WERI-Rb-1 (cell line): ENCODE data around the gene RSPO3.

ENCODE experiments used
- DNase-seq: peaks from one replicate; pipeline ENCODE4 v3.0.0-alpha.2; 2020
- H3K27ac ChIP-seq: fragments of 250-450 bp; sonication (Bioruptor Pico); 2 replicates; pipeline ENCODE4 v1.5.1; 2020; ENCODE audit warnings: mild to moderate bottlenecking, moderate library complexity
- H3K27me3 ChIP-seq: fragments of 250-450 bp; sonication (Bioruptor Pico); 2 replicates; pipeline ENCODE4 v1.5.1; 2021; ENCODE audit warnings: mild to moderate bottlenecking, low read depth, moderate library complexity; ENCODE audit not compliant: insufficient read depth, severe bottlenecking
- H3K36me3 ChIP-seq: fragments of 250-450 bp; sonication (Bioruptor Pico); 2 replicates; pipeline ENCODE4 v1.5.1; 2020; ENCODE audit warnings: mild to moderate bottlenecking, moderate library complexity
- H3K4me3 ChIP-seq: 2 replicates; pipeline ENCODE4 v1.5.1; 2011; ENCODE audit warnings: low read depth, mild to moderate bottlenecking, control low read depth, low read length
- H3K9me3 ChIP-seq: fragments of 250-450 bp; sonication (Bioruptor Pico); 2 replicates; pipeline ENCODE4 v1.5.1; 2021; ENCODE audit warnings: mild to moderate bottlenecking, moderate library complexity; ENCODE audit not compliant: severe bottlenecking
- TF ChIP-seq, protein P1 (sequence below): IDR thresholded peaks from 2 replicates; pipeline ENCODE4 v1.5.1; 2011; ENCODE audit warnings: low read depth, mild to moderate bottlenecking, control low read depth, inconsistent platforms, low read length

The RSPO3 gene

DNA sequence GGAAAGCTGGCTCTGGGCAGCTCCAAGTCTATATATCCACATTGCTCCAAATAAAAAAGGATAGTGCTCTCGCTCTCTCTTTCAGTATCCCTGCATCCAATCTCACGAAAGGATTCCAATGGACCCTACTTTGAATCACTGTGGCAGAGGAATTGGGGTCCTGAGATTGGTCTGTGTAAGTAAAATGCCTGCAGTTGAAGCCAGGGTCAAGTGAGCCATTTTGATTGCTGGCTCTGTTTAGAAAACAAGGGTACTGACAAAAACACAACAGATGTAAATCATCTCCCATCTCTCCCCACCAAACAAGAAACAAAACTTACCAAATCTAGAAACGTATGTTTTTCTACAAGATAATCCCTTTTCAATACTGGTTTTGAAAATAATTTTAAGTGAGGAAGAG, 45.6 kb downstream of the RSPO3 start:
- Histone ChIP-seq H3K9me3 (no peaks in the 10 kb centered on the region), H3K36me3 (no peaks in the 10 kb centered on the region), H3K4me3 (no peak overlapping the region), H3K27me3 (no peaks in the 10 kb centered on the region), H3K27ac (no peak overlapping the region)
- TF ChIP-seq, protein P1, sequence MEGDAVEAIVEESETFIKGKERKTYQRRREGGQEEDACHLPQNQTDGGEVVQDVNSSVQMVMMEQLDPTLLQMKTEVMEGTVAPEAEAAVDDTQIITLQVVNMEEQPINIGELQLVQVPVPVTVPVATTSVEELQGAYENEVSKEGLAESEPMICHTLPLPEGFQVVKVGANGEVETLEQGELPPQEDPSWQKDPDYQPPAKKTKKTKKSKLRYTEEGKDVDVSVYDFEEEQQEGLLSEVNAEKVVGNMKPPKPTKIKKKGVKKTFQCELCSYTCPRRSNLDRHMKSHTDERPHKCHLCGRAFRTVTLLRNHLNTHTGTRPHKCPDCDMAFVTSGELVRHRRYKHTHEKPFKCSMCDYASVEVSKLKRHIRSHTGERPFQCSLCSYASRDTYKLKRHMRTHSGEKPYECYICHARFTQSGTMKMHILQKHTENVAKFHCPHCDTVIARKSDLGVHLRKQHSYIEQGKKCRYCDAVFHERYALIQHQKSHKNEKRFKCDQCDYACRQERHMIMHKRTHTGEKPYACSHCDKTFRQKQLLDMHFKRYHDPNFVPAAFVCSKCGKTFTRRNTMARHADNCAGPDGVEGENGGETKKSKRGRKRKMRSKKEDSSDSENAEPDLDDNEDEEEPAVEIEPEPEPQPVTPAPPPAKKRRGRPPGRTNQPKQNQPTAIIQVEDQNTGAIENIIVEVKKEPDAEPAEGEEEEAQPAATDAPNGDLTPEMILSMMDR, result no peak
- no peak for DNase-seq

DNA sequence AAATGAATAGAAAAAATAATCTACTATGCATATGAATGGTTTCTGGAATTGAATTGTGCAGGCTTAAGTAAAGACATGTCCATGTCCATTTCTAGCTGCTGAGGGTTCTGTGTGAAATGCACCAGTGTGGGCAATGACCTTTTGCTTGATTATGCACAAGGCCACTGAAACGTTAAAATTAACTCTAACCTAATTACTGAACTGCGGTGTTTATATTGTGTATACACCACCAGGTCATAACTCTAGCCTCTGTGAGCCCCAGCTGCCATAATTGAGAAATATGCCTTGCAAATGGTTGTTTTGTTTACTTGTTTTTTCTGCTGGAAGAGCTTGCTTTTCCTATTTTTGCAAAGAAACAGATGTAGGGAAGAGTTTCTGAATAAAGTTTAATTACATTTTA, 46.1 kb downstream of the RSPO3 start:
- no peaks in the 10 kb centered on the region for H3K9me3 ChIP-seq
- H3K36me3 ChIP-seq, result no peaks in the 10 kb centered on the region
- no peak overlapping the region for H3K27ac ChIP-seq
- no peak overlapping the region for H3K4me3 ChIP-seq
- DNase-seq, result no peak
- no peaks in the 10 kb centered on the region for H3K27me3 ChIP-seq
- TF ChIP-seq, protein P1, result no peak

DNA sequence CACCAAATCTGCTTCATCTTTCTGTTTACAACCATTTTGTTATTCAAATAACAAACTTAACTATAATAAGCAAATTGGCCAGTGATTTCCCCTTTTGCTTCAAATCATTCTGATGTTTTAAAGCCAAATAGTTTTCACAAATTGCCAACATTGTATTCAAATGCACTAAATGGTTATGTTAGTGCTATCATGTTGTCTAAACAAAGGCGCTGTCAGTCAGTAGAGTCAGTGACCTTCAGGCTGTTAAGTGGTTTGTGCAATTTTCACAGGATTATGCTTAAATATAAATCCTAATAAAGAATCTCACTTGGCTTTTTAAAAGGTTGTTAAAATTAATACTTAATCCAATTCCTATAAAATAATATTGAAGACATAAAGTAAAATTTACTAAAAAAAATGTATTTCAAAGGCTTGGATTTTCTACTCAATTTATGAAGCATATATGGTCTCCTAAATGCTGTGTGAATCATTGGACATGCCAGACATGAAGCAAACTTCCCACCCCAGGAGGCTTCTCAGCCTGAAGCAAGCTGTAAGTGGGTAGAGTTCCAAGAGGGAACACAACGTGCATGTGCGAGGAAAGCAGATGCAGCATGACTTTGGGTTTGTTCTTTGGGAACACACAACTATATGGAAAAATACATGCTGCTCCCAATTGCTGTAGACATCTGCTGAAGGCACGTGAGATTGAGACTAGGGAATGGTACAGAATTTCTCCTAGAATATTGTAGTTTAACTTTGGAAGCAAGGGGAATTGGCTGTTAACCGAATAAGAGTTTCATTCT, 54.9 kb downstream of the RSPO3 start:
- Histone ChIP-seq H3K4me3 (no peak overlapping the region), H3K9me3 (no peaks in the 10 kb centered on the region), H3K27me3 (no peaks in the 10 kb centered on the region), H3K36me3 (no peaks in the 10 kb centered on the region), H3K27ac (no peak overlapping the region)
- TF ChIP-seq, protein P1, result no peak
- DNase-seq, result no peak

- H3K27ac ChIP-seq, result no peak overlapping the region
- TF ChIP-seq, protein P1, result no peak
- no peaks in the 10 kb centered on the region for H3K9me3 ChIP-seq
- no peaks in the 10 kb centered on the region for H3K36me3 ChIP-seq
- H3K4me3 ChIP-seq, result no peak overlapping the region
- H3K27me3 ChIP-seq, result no peaks in the 10 kb centered on the region
- DNase-seq, result no peak
Measured at GRCh38 chr6:127176146-127176545, 57.7 kb downstream of the RSPO3 start.

DNA sequence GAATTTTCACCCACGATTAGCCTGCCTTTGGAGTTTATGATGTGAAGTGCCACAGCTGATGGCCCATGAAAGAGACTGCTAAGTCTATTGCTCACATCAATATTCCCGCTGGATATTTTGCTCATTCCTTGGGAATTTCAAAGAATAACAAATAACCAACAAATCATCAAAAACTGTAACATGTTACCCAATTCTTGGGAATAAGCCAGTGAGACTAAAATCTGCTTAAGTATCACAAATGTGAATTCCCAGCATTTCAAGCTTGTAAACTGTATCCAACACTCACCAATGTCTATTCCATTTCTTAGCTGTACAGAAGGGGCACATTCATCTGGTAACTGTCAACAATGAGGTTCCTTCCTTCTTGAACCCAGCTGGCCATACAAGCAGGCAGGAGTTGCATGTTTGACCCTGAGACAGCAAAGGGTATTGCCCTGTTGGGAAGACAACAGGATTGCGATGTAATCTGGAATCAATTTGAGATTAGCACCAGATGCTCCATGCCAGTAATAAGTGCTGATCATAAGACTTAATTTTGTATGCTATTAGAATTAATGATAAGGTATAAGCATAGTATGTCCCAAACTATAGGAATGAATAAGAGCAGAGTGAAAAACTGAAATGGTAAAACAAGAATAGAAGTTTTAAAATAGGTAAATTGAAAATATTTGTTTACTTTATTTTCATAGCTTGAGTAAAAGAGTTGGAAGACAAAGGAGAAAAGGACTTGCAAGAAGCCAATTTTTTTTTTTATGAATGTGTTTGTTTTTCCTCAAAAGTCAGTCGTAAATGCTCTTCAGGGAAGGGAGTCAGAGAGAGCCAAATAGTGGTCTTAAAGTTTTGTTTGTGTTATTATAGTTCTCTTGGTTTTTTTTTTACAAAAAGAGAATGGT, 58.8 kb downstream of the RSPO3 start:
- Histone ChIP-seq H3K36me3 (no peaks in the 10 kb centered on the region), H3K27me3 (no peaks in the 10 kb centered on the region), H3K27ac (no peak overlapping the region), H3K9me3 (no peaks in the 10 kb centered on the region), H3K4me3 (no peak overlapping the region)
- no peak for DNase-seq
- TF ChIP-seq, protein P1, result no peak
